Uterus (tissue), 2 donors: ENCODE results near the gene RPS6KA2.

ENCODE experiments used
- CTCF ChIP-seq, 4 experiments: fragments of 200-600 bp in 2 of 4; fragments of 450-650 bp in 2 of 4; sonication (generic) in 2 of 4; IDR thresholded peaks; one replicate each; pipeline ENCODE4 v1.5.1; 2016 to 2019; ENCODE audit warnings: antibody characterized with exemption in 4 of 4, mild to moderate bottlenecking in 2 of 4, moderate library complexity in 1 of 4
- POLR2A ChIP-seq, 2 donors: fragments of 450-650 bp; IDR thresholded peaks; one replicate each; pipeline ENCODE4 v1.6.1; 2016; ENCODE audit warnings: antibody characterized with exemption in 2 of 2, mild to moderate bottlenecking in 1 of 2, moderate library complexity in 1 of 2

DNA sequence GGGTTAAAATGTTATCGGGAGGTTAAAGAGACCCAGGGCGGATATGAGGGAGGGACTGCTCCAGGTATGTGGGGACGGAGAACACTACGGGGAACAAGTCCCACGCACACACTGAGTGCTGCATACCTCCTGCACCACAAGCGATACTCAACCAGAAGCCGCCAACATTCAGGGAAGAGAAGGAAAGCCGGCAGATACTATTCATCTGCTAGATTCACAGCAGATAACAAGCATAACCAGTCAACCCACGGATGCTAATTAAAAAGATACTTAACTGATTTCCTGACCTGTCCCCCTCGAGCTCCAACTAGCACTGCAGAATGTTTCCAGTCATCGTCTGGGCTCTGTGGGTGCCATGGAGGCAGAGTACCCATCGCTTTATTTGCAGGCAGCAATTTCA is 45.1 kb upstream of the RPS6KA2 start:
- TF ChIP-seq CTCF (IDR thresholded peaks at IDR 0.05), result no peak
- TF ChIP-seq POLR2A (IDR thresholded peaks at IDR 0.05), result no peak
